ENCODE data around the gene RNF38. TPM values are rescaled to one million over a fixed set of nuclear protein-coding genes. Genes with fewer than 3 reads are reported as not detected.

The RNF38 gene
- total RNA-seq, 1 donor from 2014 or later: 22.8 TPM

GRCh38 chr9:36318212-36318802, 81.8 kb downstream of the RNF38 start:
- no peaks in the 10 kb centered on the region for H3K4me1 ChIP-seq
- TF ChIP-seq POLR2AphosphoS5 (IDR thresholded peaks at IDR 0.05; ENCODE audit: insufficient read depth in 1 of 2, low read depth in 1 of 2): no peak
- no peak for TF ChIP-seq POLR2A (IDR thresholded peaks at IDR 0.05)
- no peak for TF ChIP-seq CTCF (IDR thresholded peaks at IDR 0.05)
- no peaks in the 10 kb centered on the region for H3K36me3 ChIP-seq
- no peaks in the 10 kb centered on the region for H3K27me3 ChIP-seq
- DNase-seq (ENCODE audit: extremely low spot score in 2 of 2): no peak
- intact Hi-C loops (cut with DNase I): no loop called here
- no peak overlapping the region for H3K27ac ChIP-seq
- no peaks in the 10 kb centered on the region for H3K9me3 ChIP-seq
- no peak overlapping the region for H3K4me3 ChIP-seq

GRCh38 chr9:36317766-36318165, 82.3 kb downstream of the RNF38 start:
- Histone ChIP-seq H3K4me1 (no peaks in the 10 kb centered on the region), H3K9me3 (no peaks in the 10 kb centered on the region), H3K27me3 (no peaks in the 10 kb centered on the region), H3K36me3 (no peaks in the 10 kb centered on the region), H3K4me3 (no peak overlapping the region), H3K27ac (no peak overlapping the region)
- intact Hi-C loops (cut with DNase I): no loop called here
- TF ChIP-seq POLR2AphosphoS5 (IDR thresholded peaks at IDR 0.05; ENCODE audit: insufficient read depth in 1 of 2, low read depth in 1 of 2) (no peak), POLR2A (IDR thresholded peaks at IDR 0.05) (no peak), CTCF (IDR thresholded peaks at IDR 0.05) (no peak)
- no peak for DNase-seq (ENCODE audit: extremely low spot score in 2 of 2)

GRCh38 chr9:36316611-36317317, 83.3 kb downstream of the RNF38 start:
- Histone ChIP-seq H3K36me3 (no peaks in the 10 kb centered on the region), H3K4me1 (no peaks in the 10 kb centered on the region), H3K27ac (no peak overlapping the region), H3K9me3 (no peaks in the 10 kb centered on the region), H3K4me3 (no peak overlapping the region), H3K27me3 (no peaks in the 10 kb centered on the region)
- intact Hi-C loops (cut with DNase I): no loop called here
- TF ChIP-seq POLR2AphosphoS5 (IDR thresholded peaks at IDR 0.05; ENCODE audit: insufficient read depth in 1 of 2, low read depth in 1 of 2): no peak
- TF ChIP-seq POLR2A (IDR thresholded peaks at IDR 0.05): no peak
- TF ChIP-seq CTCF (IDR thresholded peaks at IDR 0.05): no peak
- no peak for DNase-seq (ENCODE audit: extremely low spot score in 2 of 2)

GRCh38 chr9:36316049-36316448, 84.0 kb downstream of the RNF38 start:
- H3K4me3 ChIP-seq: no peak overlapping the region
- H3K9me3 ChIP-seq: no peaks in the 10 kb centered on the region
- no peaks in the 10 kb centered on the region for H3K27me3 ChIP-seq
- H3K4me1 ChIP-seq: no peaks in the 10 kb centered on the region
- no peak overlapping the region for H3K27ac ChIP-seq
- H3K36me3 ChIP-seq: no peaks in the 10 kb centered on the region
- no peak for DNase-seq (ENCODE audit: extremely low spot score in 2 of 2)
- intact Hi-C loops (cut with DNase I): no loop called here
- TF ChIP-seq POLR2AphosphoS5 (IDR thresholded peaks at IDR 0.05; ENCODE audit: insufficient read depth in 1 of 2, low read depth in 1 of 2) (no peak), CTCF (IDR thresholded peaks at IDR 0.05) (no peak), POLR2A (IDR thresholded peaks at IDR 0.05) (no peak)

- TF ChIP-seq POLR2AphosphoS5 (IDR thresholded peaks at IDR 0.05; ENCODE audit: insufficient read depth in 1 of 2, low read depth in 1 of 2): no peak
- TF ChIP-seq POLR2A (IDR thresholded peaks at IDR 0.05): no peak
- TF ChIP-seq CTCF (IDR thresholded peaks at IDR 0.05): no peak
- Histone ChIP-seq H3K27ac (no peak overlapping the region), H3K36me3 (no peaks in the 10 kb centered on the region), H3K4me1 (no peaks in the 10 kb centered on the region), H3K9me3 (no peaks in the 10 kb centered on the region), H3K27me3 (no peaks in the 10 kb centered on the region), H3K4me3 (no peak overlapping the region)
- DNase-seq (ENCODE audit: extremely low spot score in 2 of 2): no peak
- intact Hi-C loops (cut with DNase I): no loop called here
Measured at GRCh38 chr9:36315283-36315682, 84.8 kb downstream of the RNF38 start.

All from vagina (tissue), 2 donors.